Mesothelial cell of epicardium (in vitro differentiated cells): Measurements from ENCODE around the gene UBAP2L. TPM values are rescaled to one million over a fixed set of nuclear protein-coding genes. Genes with fewer than 3 reads are reported as not detected.
"Not testable (repeated sequence)": the region's sequence is repeated elsewhere in the genome, so short reads cannot be mapped to it uniquely, and the experiment has no call there.

Experiments
- DNase-seq, 2 experiments: peaks; one replicate each; pipeline ENCODE4 v3.0.0; 2021; ENCODE audit warnings: low spot score in 2 of 2; ENCODE audit not compliant: unreplicated experiment in 2 of 2
- H3K27ac Mint-ChIP-seq: 2 replicates; pipeline ENCODE4 v1.8.0; 2021; ENCODE audit warnings: mixed read lengths
- H3K27me3 Mint-ChIP-seq: 2 replicates; pipeline ENCODE4 v1.8.0; 2021; ENCODE audit warnings: low read depth, mixed read lengths
- H3K36me3 Mint-ChIP-seq: 2 replicates; pipeline ENCODE4 v1.8.0; 2021; ENCODE audit warnings: mixed read lengths
- H3K4me1 Mint-ChIP-seq: 2 replicates; pipeline ENCODE4 v1.8.0; 2021; ENCODE audit warnings: mixed read lengths
- H3K4me3 Mint-ChIP-seq: 2 replicates; pipeline ENCODE4 v1.8.0; 2021; ENCODE audit warnings: mild to moderate bottlenecking, moderate library complexity, mixed read lengths
- H3K9me3 Mint-ChIP-seq: 2 replicates; pipeline ENCODE4 v1.8.0; 2021; ENCODE audit warnings: mixed read lengths
- CTCF ChIP-seq: fragments of 200-600 bp; sonication (generic); IDR thresholded peaks from one replicate; pipeline ENCODE4 v1.5.0; 2021; ENCODE audit warnings: antibody characterized with exemption; ENCODE audit not compliant: unreplicated experiment
- total RNA-seq: library from RNA; stranded (reverse); gene quantifications from 3 replicates; pipeline ENCODE4 v1.2.1, GENCODE V29; 2021

UBAP2L gene
- total RNA-seq, 1 donor from 2014 or later, result 265 TPM

- peak within 1 kb of the TSS; percentile 95 for H3K27ac Mint-ChIP-seq
- peak; percentile 45 for TF ChIP-seq CTCF
- H3K36me3 Mint-ChIP-seq, result peaks cover 22% of the 10 kb centered on the region
- DNase-seq, result peak; percentile 67 to 82
- peaks cover 19% of the 10 kb centered on the region for H3K4me1 Mint-ChIP-seq
- no peaks in the 10 kb centered on the region for H3K27me3 Mint-ChIP-seq
- H3K9me3 Mint-ChIP-seq, result no peaks in the 10 kb centered on the region
- H3K4me3 Mint-ChIP-seq, result peak within 1 kb of the TSS; percentile 92
These were observed 51.7 kb downstream of the UBAP2L start, which contains the start of gene HAX1 for GRCh38 chr1:154272217-154272998. Gene HAX1 (plus strand): TSS chr1:154272629. CDS start chr1:154272724, 95 bp downstream.

GRCh38 chr1:154272999-154273563 is 52.3 kb downstream of the UBAP2L start:
- H3K27ac Mint-ChIP-seq, result peak overlapping the region; percentile 95
- H3K4me3 Mint-ChIP-seq, result peak overlapping the region; percentile 92
- peaks cover 19% of the 10 kb centered on the region for H3K4me1 Mint-ChIP-seq
- no peaks in the 10 kb centered on the region for H3K9me3 Mint-ChIP-seq
- DNase-seq, result no peak
- no peak for TF ChIP-seq CTCF
- no peaks in the 10 kb centered on the region for H3K27me3 Mint-ChIP-seq
- H3K36me3 Mint-ChIP-seq, result peaks cover 22% of the 10 kb centered on the region

GRCh38 chr1:154276797-154277196 is 56.0 kb downstream of the UBAP2L start:
- H3K9me3 Mint-ChIP-seq, result no peaks in the 10 kb centered on the region
- H3K27ac Mint-ChIP-seq, result no peak overlapping the region
- peaks cover 7% of the 10 kb centered on the region for H3K36me3 Mint-ChIP-seq
- no peak for TF ChIP-seq CTCF
- DNase-seq, result no peak
- H3K27me3 Mint-ChIP-seq, result no peaks in the 10 kb centered on the region
- H3K4me1 Mint-ChIP-seq, result peaks cover 16% of the 10 kb centered on the region
- H3K4me3 Mint-ChIP-seq, result no peak overlapping the region

GRCh38 chr1:154287591-154287990 is 66.8 kb downstream of the UBAP2L start:
- not testable (repeated sequence) for H3K27me3 Mint-ChIP-seq, DNase-seq, H3K4me3 Mint-ChIP-seq, H3K4me1 Mint-ChIP-seq, H3K36me3 Mint-ChIP-seq, H3K27ac Mint-ChIP-seq, H3K9me3 Mint-ChIP-seq

GRCh38 chr1:154288661-154289060 is 67.9 kb downstream of the UBAP2L start:
- TF ChIP-seq CTCF, result no peak
- H3K4me1 Mint-ChIP-seq, result peaks cover 4% of the 10 kb centered on the region
- no peaks in the 10 kb centered on the region for H3K27me3 Mint-ChIP-seq
- H3K9me3 Mint-ChIP-seq, result peaks cover 5% of the 10 kb centered on the region
- no peaks in the 10 kb centered on the region for H3K36me3 Mint-ChIP-seq
- H3K27ac Mint-ChIP-seq, result no peak overlapping the region
- no peak for DNase-seq
- H3K4me3 Mint-ChIP-seq, result no peak overlapping the region

GRCh38 chr1:154290921-154291320 is 70.2 kb downstream of the UBAP2L start:
- Mint-ChIP-seq H3K36me3 (peaks cover 3% of the 10 kb centered on the region), H3K4me3 (no peak overlapping the region), H3K27ac (no peak overlapping the region), H3K27me3 (no peaks in the 10 kb centered on the region), H3K9me3 (peaks cover 19% of the 10 kb centered on the region), H3K4me1 (peaks cover 4% of the 10 kb centered on the region)
- no peak for TF ChIP-seq CTCF
- no peak for DNase-seq
